ENCODE data around the gene STPG4. TPM values are rescaled to one million over a fixed set of nuclear protein-coding genes. Genes with fewer than 3 reads are reported as not detected.

STPG4 gene
- total and polyA plus RNA-seq, 10 donors: 0.19 to 2.2 (median 0.89) TPM; not detected in 3

GRCh38 chr2:47198985-47199451 is 43.9 kb upstream of the STPG4 start:
- Histone ChIP-seq H3K4me1 (peaks cover 0 to 9% (median 0%) of the 10 kb centered on the region in 6 donors), H3K27me3 (replicated peaks in 1 of 7) (no peaks in the 10 kb centered on the region), H3K36me3 (no peaks in the 10 kb centered on the region), H3K9me3 (no peaks in the 10 kb centered on the region), H3K27ac (no peak overlapping the region), H3K4me3 (no peak overlapping the region)
- intact Hi-C loops (cut with DNase I; ENCODE audit: low total_unique reads): no loop called here
- DNase-seq: no peak
- WGBS, 5 donors: 83 to 89% (median 88%) methylated on average over 3 of the region's 3 CpGs
- TF ChIP-seq POLR2A (IDR thresholded peaks at IDR 0.05): no peak
- TF ChIP-seq POLR2AphosphoS5 (IDR thresholded peaks at IDR 0.05): no peak
- no peak for TF ChIP-seq CTCF (IDR thresholded peaks at IDR 0.05 in 8 of 11, conservative IDR thresholded peaks at IDR 0.05 in 3 of 11)

- Histone ChIP-seq H3K4me3 (no peak overlapping the region), H3K36me3 (no peaks in the 10 kb centered on the region), H3K27ac (no peak overlapping the region), H3K9me3 (no peaks in the 10 kb centered on the region), H3K27me3 (replicated peaks in 1 of 7) (no peaks in the 10 kb centered on the region), H3K4me1 (peaks cover 0 to 19% (median 3%) of the 10 kb centered on the region in 6 donors)
- no peak for DNase-seq
- intact Hi-C loops (cut with DNase I; ENCODE audit: low total_unique reads): no loop called here
- no peak for TF ChIP-seq POLR2AphosphoS5 (IDR thresholded peaks at IDR 0.05)
- TF ChIP-seq POLR2A (IDR thresholded peaks at IDR 0.05): no peak
- no peak for TF ChIP-seq CTCF (IDR thresholded peaks at IDR 0.05 in 8 of 11, conservative IDR thresholded peaks at IDR 0.05 in 3 of 11)
- 76 to 94% (median 88%) methylated on average over 1 of the region's 1 CpG for WGBS, 5 donors
These were observed 41.4 kb upstream of the STPG4 start for GRCh38 chr2:47196499-47196898.

- Histone ChIP-seq H3K9me3 (no peaks in the 10 kb centered on the region), H3K36me3 (no peaks in the 10 kb centered on the region), H3K27me3 (replicated peaks in 1 of 7) (no peaks in the 10 kb centered on the region), H3K4me1 (peaks cover 0 to 16% (median 3%) of the 10 kb centered on the region in 6 donors), H3K27ac (no peak overlapping the region), H3K4me3 (no peak overlapping the region)
- WGBS, 5 donors: 94 to 100% (median 100%) methylated on average over 2 of the region's 2 CpGs
- DNase-seq: no peak
- TF ChIP-seq POLR2AphosphoS5 (IDR thresholded peaks at IDR 0.05) (no peak), POLR2A (IDR thresholded peaks at IDR 0.05) (no peak), CTCF (IDR thresholded peaks at IDR 0.05 in 8 of 11, conservative IDR thresholded peaks at IDR 0.05 in 3 of 11) (no peak)
- intact Hi-C loops (cut with DNase I; ENCODE audit: low total_unique reads): no loop called here
These were observed 40.9 kb upstream of the STPG4 start for GRCh38 chr2:47196046-47196445.

GRCh38 chr2:47195148-47195547 is 40.0 kb upstream of the STPG4 start:
- no peaks in the 10 kb centered on the region for H3K36me3 ChIP-seq
- H3K27ac ChIP-seq: no peak overlapping the region
- 88 to 98% (median 95%) methylated on average over 3 of the region's 3 CpGs for WGBS, 5 donors
- TF ChIP-seq CTCF (IDR thresholded peaks at IDR 0.05 in 8 of 11, conservative IDR thresholded peaks at IDR 0.05 in 3 of 11): no peak
- TF ChIP-seq POLR2AphosphoS5 (IDR thresholded peaks at IDR 0.05): no peak
- no peak for TF ChIP-seq POLR2A (IDR thresholded peaks at IDR 0.05)
- H3K27me3 ChIP-seq (replicated peaks in 1 of 7): no peaks in the 10 kb centered on the region
- H3K4me3 ChIP-seq: no peak overlapping the region
- no peaks in the 10 kb centered on the region for H3K9me3 ChIP-seq
- H3K4me1 ChIP-seq: peaks cover 0 to 11% (median 3%) of the 10 kb centered on the region in 6 donors
- no peak for DNase-seq
- intact Hi-C loops (cut with DNase I; ENCODE audit: low total_unique reads): no loop called here

All from spleen (tissue), 11 donors.